Heart left ventricle (tissue), 13 donors: ENCODE measurements around the gene PPP1R14D.
A peak's percentile ranks its signal among the peaks of the same experiment; 100 is the strongest.

ENCODE experiments used
- CTCF ChIP-seq, 12 donors: fragments of 200-600 bp; sonication (generic) in 4 of 12; IDR thresholded peaks; one replicate each; pipeline versions ENCODE4 v1.5.0 to v1.8.0; 2018 to 2022; ENCODE audit warnings: antibody characterized with exemption in 12 of 12, mild to moderate bottlenecking in 5 of 12
- POLR2A ChIP-seq, 2 donors: fragments of 450-650 bp; IDR thresholded peaks; one replicate each; pipeline ENCODE4 v1.6.1; 2017; ENCODE audit warnings: antibody characterized with exemption in 2 of 2, mild to moderate bottlenecking in 2 of 2, moderate library complexity in 2 of 2
- donor health status: ischemic (EF 13 %, LVEDD 7.1; RV severe dilation, severe dysfunction).
- donor health status: DM: no; HTN: yes; CAD: no.
- donor health status: DM: no; HTN: no; CAD: no.
- donor health status: ischemic (EF 25% LVEDD 6.9; RV normal size, moderate dysfunction).
- donor health status: ischemic (EF 25% LVEDD 5.7; RV mildly dilated, moderate dysfunction).
- donor health status: ischemic (EF 35%, LVEDD 5.7; RV mildly dilated, moderate dysfunction).
- donor health status: nonischemic (EF 11% LVEDD 7.7; RV severe dilation, severe dysfunction).
- donor health status: DM: yes; HTN: yes; CAD: no.
- donor health status: PGD.
- donor health status: ischemic (EF 29% LVEDD 5.4; RV normal size, mild dysfunction).
- donor health status: nonischemic (EF 23%, LVEDD 6.1; RV moderate dilation, normal function).

GRCh38 chr15:40807028-40807887, 21.2 kb downstream of the PPP1R14D start, which contains the start of the genes DNAJC17 and ZFYVE19:
- TF ChIP-seq CTCF (IDR thresholded peaks at IDR 0.05) (peak in 3 of 12 donors; percentile 7 to 19 (median 10)), POLR2A (IDR thresholded peaks at IDR 0.05) (peak in 1 of 2 donors; percentile 66)
